H1 (cell line): Measurements from ENCODE around the gene FAM184B. TPM values are rescaled to one million over a fixed set of nuclear protein-coding genes. Genes with fewer than 3 reads are reported as not detected.

Experiments
- CHD1 ChIP-seq: IDR thresholded peaks from 2 replicates; pipeline ENCODE4 v1.6.1; 2012; ENCODE audit warnings: low read depth, low read length, improper control_type of control experiment
- JUN ChIP-seq: IDR thresholded peaks from 2 replicates; pipeline ENCODE4 v1.6.1; 2011; ENCODE audit warnings: low read depth, mild to moderate bottlenecking, improper control_type of control experiment, low read length
- POLR2AphosphoS5 ChIP-seq: IDR thresholded peaks from 2 replicates; pipeline ENCODE4 v1.6.1; 2011; ENCODE audit warnings: low read depth, low read length
- SAP30 ChIP-seq: fragments of 300-600 bp; sonication (generic); IDR thresholded peaks from 2 replicates; pipeline ENCODE4 v1.7.1; 2012; ENCODE audit warnings: low read length, moderate library complexity, mild to moderate bottlenecking, inconsistent platforms; ENCODE audit not compliant: insufficient read depth, insufficient replicate concordance
- SIRT6 ChIP-seq: IDR thresholded peaks from one replicate; pipeline ENCODE4 v1.7.1; 2012; ENCODE audit warnings: low read length, inconsistent platforms
- TCF12 ChIP-seq: IDR thresholded peaks from 2 replicates; pipeline ENCODE4 v1.6.1; 2011; ENCODE audit warnings: low read depth, mild to moderate bottlenecking, low read length
- TEAD4 ChIP-seq: IDR thresholded peaks from 2 replicates; pipeline ENCODE4 v1.6.1; 2012; ENCODE audit warnings: low read depth, low read length, inconsistent platforms, mixed read lengths
- polyA plus RNA-seq, 7 experiments: library from polyadenylated mRNA; depleted of rRNA in 3 of 7; stranded (reverse) in 5 of 7; unstranded in 2 of 7; fragments of >200 nt in 5 of 7; fragments of 200-250 nt in 2 of 7; gene quantifications; 1 replicate in 5 of 7; 2 replicates in 1 of 7; 4 replicates in 1 of 7; pipeline versions ENCODE4 v1.2.1 to v1.2.3, GENCODE V29; 2011 to 2013; ENCODE audit warnings: missing spikeins in 2 of 7, mixed read lengths in 2 of 7
- total RNA-seq: library from RNA; stranded (reverse); fragmentation: NEBNext Ultra II Directional; extraction: Animal tissue kit (Norgen Biotek cat#: 25700); gene quantifications from 2 replicates; pipeline ENCODE4 v1.2.1, GENCODE V29; 2021
- TF ChIP-seq, protein P1 (sequence below): fragments of 300-600 bp; sonication (generic); IDR thresholded peaks from 2 replicates; pipeline ENCODE4 v1.7.1; 2012; ENCODE audit warnings: low read length, moderate library complexity, mild to moderate bottlenecking, inconsistent platforms; ENCODE audit not compliant: insufficient replicate concordance

Gene FAM184B
- total and polyA plus RNA-seq, 2 of the 8 experiments (the other 6 are each of a cell fraction or from before 2014, with no cell fraction given), result 0.05 to 0.39 TPM

DNA sequence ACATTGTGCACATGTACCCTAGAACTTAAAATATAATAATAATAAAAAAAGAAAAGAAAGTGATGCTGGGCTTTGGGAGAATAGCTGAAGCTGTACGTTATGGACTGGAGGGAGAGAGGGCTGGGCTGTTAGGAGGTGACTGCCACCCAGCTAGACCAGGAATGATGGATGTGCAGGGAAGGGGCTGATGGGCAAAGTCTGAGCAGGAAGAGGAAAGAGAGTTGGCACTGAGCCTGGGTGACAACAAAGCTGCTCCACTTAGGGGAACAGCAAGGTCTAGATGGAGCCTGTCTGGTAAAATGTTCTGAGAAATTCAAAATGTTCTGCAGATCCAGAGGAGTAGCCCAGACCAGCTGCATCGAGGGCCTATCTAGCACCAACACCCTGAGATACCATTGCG lies 134.7 kb downstream of the FAM184B start (continued):
- TF ChIP-seq, protein P1, sequence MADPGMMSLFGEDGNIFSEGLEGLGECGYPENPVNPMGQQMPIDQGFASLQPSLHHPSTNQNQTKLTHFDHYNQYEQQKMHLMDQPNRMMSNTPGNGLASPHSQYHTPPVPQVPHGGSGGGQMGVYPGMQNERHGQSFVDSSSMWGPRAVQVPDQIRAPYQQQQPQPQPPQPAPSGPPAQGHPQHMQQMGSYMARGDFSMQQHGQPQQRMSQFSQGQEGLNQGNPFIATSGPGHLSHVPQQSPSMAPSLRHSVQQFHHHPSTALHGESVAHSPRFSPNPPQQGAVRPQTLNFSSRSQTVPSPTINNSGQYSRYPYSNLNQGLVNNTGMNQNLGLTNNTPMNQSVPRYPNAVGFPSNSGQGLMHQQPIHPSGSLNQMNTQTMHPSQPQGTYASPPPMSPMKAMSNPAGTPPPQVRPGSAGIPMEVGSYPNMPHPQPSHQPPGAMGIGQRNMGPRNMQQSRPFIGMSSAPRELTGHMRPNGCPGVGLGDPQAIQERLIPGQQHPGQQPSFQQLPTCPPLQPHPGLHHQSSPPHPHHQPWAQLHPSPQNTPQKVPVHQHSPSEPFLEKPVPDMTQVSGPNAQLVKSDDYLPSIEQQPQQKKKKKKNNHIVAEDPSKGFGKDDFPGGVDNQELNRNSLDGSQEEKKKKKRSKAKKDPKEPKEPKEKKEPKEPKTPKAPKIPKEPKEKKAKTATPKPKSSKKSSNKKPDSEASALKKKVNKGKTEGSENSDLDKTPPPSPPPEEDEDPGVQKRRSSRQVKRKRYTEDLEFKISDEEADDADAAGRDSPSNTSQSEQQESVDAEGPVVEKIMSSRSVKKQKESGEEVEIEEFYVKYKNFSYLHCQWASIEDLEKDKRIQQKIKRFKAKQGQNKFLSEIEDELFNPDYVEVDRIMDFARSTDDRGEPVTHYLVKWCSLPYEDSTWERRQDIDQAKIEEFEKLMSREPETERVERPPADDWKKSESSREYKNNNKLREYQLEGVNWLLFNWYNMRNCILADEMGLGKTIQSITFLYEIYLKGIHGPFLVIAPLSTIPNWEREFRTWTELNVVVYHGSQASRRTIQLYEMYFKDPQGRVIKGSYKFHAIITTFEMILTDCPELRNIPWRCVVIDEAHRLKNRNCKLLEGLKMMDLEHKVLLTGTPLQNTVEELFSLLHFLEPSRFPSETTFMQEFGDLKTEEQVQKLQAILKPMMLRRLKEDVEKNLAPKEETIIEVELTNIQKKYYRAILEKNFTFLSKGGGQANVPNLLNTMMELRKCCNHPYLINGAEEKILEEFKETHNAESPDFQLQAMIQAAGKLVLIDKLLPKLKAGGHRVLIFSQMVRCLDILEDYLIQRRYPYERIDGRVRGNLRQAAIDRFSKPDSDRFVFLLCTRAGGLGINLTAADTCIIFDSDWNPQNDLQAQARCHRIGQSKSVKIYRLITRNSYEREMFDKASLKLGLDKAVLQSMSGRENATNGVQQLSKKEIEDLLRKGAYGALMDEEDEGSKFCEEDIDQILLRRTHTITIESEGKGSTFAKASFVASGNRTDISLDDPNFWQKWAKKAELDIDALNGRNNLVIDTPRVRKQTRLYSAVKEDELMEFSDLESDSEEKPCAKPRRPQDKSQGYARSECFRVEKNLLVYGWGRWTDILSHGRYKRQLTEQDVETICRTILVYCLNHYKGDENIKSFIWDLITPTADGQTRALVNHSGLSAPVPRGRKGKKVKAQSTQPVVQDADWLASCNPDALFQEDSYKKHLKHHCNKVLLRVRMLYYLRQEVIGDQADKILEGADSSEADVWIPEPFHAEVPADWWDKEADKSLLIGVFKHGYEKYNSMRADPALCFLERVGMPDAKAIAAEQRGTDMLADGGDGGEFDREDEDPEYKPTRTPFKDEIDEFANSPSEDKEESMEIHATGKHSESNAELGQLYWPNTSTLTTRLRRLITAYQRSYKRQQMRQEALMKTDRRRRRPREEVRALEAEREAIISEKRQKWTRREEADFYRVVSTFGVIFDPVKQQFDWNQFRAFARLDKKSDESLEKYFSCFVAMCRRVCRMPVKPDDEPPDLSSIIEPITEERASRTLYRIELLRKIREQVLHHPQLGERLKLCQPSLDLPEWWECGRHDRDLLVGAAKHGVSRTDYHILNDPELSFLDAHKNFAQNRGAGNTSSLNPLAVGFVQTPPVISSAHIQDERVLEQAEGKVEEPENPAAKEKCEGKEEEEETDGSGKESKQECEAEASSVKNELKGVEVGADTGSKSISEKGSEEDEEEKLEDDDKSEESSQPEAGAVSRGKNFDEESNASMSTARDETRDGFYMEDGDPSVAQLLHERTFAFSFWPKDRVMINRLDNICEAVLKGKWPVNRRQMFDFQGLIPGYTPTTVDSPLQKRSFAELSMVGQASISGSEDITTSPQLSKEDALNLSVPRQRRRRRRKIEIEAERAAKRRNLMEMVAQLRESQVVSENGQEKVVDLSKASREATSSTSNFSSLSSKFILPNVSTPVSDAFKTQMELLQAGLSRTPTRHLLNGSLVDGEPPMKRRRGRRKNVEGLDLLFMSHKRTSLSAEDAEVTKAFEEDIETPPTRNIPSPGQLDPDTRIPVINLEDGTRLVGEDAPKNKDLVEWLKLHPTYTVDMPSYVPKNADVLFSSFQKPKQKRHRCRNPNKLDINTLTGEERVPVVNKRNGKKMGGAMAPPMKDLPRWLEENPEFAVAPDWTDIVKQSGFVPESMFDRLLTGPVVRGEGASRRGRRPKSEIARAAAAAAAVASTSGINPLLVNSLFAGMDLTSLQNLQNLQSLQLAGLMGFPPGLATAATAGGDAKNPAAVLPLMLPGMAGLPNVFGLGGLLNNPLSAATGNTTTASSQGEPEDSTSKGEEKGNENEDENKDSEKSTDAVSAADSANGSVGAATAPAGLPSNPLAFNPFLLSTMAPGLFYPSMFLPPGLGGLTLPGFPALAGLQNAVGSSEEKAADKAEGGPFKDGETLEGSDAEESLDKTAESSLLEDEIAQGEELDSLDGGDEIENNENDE, result no peak
- TF ChIP-seq TCF12 (no peak), SIRT6 (no peak), CHD1 (no peak), TEAD4 (no peak), JUN (no peak), POLR2AphosphoS5 (no peak), SAP30 (no peak)
